Measurements from ENCODE around the gene CORO1C.

Gene CORO1C

GRCh38 chr12:108724054-108724889 is 7.0 kb downstream of the CORO1C start:
- DNase-seq, result no peak

GRCh38 chr12:108722992-108723766 is 8.1 kb downstream of the CORO1C start:
- DNase-seq, result no peak

GRCh38 chr12:108722463-108722862 is 8.9 kb downstream of the CORO1C start:
- no peak for DNase-seq

- no peak for DNase-seq
Measured at GRCh38 chr12:108721824-108722223, 9.5 kb downstream of the CORO1C start.

- no peak for DNase-seq
Measured at GRCh38 chr12:108720757-108721514, 10.4 kb downstream of the CORO1C start.

GRCh38 chr12:108717243-108717642 is 14.1 kb downstream of the CORO1C start:
- no peak for DNase-seq

- DNase-seq, result no peak
Measured at GRCh38 chr12:108714866-108715265, 16.5 kb downstream of the CORO1C start.

GRCh38 chr12:108713471-108713870 is 17.8 kb downstream of the CORO1C start:
- no peak for DNase-seq

GRCh38 chr12:108712925-108713203 is 18.5 kb downstream of the CORO1C start:
- no peak for DNase-seq

- no peak for DNase-seq
Measured at GRCh38 chr12:108712165-108712924, 19.0 kb downstream of the CORO1C start.

- DNase-seq, result no peak
Measured at GRCh38 chr12:108711489-108712164, 19.7 kb downstream of the CORO1C start.

GRCh38 chr12:108709697-108710096 is 21.6 kb downstream of the CORO1C start:
- no peak for DNase-seq

- no peak for DNase-seq
Measured at GRCh38 chr12:108704527-108704926, 26.8 kb downstream of the CORO1C start.

- no peak for DNase-seq
Measured at GRCh38 chr12:108702595-108703320, 28.6 kb downstream of the CORO1C start.

GRCh38 chr12:108701779-108702441 is 29.4 kb downstream of the CORO1C start:
- DNase-seq, result no peak

- no peak for DNase-seq
Measured at GRCh38 chr12:108700833-108701541, 30.3 kb downstream of the CORO1C start.

- DNase-seq, result no peak
Measured at GRCh38 chr12:108699955-108700563, 31.3 kb downstream of the CORO1C start.

GRCh38 chr12:108697905-108698304 is 33.4 kb downstream of the CORO1C start:
- no peak for DNase-seq

GRCh38 chr12:108696996-108697290 is 34.4 kb downstream of the CORO1C start:
- no peak for DNase-seq
